Mesenchymal stem cell (in vitro differentiated cells and primary cell): ENCODE results near the gene TREML4.

Source experiments
- DNase-seq: peaks from one replicate; pipeline ENCODE4 v3.0.0-alpha.2; 2013
- H2AFZ ChIP-seq: one replicate; pipeline ENCODE4 v1.6.1; 2013; ENCODE audit warnings: low read depth, mild to moderate bottlenecking, control low read depth, inconsistent platforms, low read length, moderate library complexity
- H2AK5ac ChIP-seq: 2 replicates; pipeline ENCODE4 v1.6.1; 2013; ENCODE audit warnings: low read length, moderate library complexity, mild to moderate bottlenecking, inconsistent platforms; ENCODE audit not compliant: severe bottlenecking
- H2BK120ac ChIP-seq: one replicate; pipeline ENCODE4 v1.6.1; 2013; ENCODE audit warnings: low read depth, mild to moderate bottlenecking, inconsistent platforms, low read length, moderate library complexity
- H2BK12ac ChIP-seq, 2 experiments: one replicate each; pipeline ENCODE4 v1.6.1; 2013; ENCODE audit warnings: inconsistent platforms in 2 of 2, low read length in 2 of 2, mild to moderate bottlenecking in 2 of 2, moderate library complexity in 2 of 2, control low read depth in 1 of 2
- H2BK15ac ChIP-seq: one replicate; pipeline ENCODE4 v1.6.1; 2013; ENCODE audit warnings: mild to moderate bottlenecking, low read depth, inconsistent platforms; ENCODE audit not compliant: poor library complexity, severe bottlenecking
- H2BK5ac ChIP-seq: 2 replicates; pipeline ENCODE4 v1.6.1; 2013; ENCODE audit warnings: low read depth, mild to moderate bottlenecking, low read length, control low read depth, inconsistent platforms; ENCODE audit not compliant: poor library complexity, severe bottlenecking
- H3K14ac ChIP-seq, 2 experiments: one replicate each; pipeline ENCODE4 v1.6.1; 2013; ENCODE audit warnings: inconsistent platforms in 2 of 2, low read length in 2 of 2, control low read depth in 1 of 2, mild to moderate bottlenecking in 1 of 2, moderate library complexity in 1 of 2
- H3K18ac ChIP-seq, 2 experiments: one replicate each; pipeline ENCODE4 v1.6.1; 2013; ENCODE audit warnings: inconsistent platforms in 2 of 2, low read length in 2 of 2, control low read depth in 1 of 2, low read depth in 1 of 2, mild to moderate bottlenecking in 1 of 2
- H3K23ac ChIP-seq, 2 experiments: one replicate each; pipeline ENCODE4 v1.6.1; 2013; ENCODE audit warnings: inconsistent platforms in 2 of 2, low read length in 2 of 2, mild to moderate bottlenecking in 2 of 2, moderate library complexity in 2 of 2, control low read depth in 1 of 2
- H3K27ac ChIP-seq: 2 replicates; pipeline ENCODE4 v1.5.1; 2013; ENCODE audit warnings: mild to moderate bottlenecking, moderate library complexity, low read length, control low read depth, inconsistent platforms; ENCODE audit not compliant: poor library complexity, severe bottlenecking
- H3K27me3 ChIP-seq, 2 experiments: 2 replicates each; pipeline versions ENCODE4 v1.6.1 to v1.7.0; 2013; ENCODE audit warnings: low read length in 2 of 2, mild to moderate bottlenecking in 2 of 2, moderate library complexity in 2 of 2, control low read depth in 1 of 2, inconsistent platforms in 1 of 2; ENCODE audit not compliant: control insufficient read depth in 1 of 2, insufficient read depth in 1 of 2
- H3K36me3 ChIP-seq, 2 experiments: 2 replicates each; pipeline versions ENCODE4 v1.6.1 to v1.7.0; 2013; ENCODE audit warnings: low read length in 2 of 2, control low read depth in 1 of 2, inconsistent platforms in 1 of 2, low read depth in 1 of 2, mild to moderate bottlenecking in 1 of 2; ENCODE audit not compliant: insufficient read depth in 2 of 2, control insufficient read depth in 1 of 2
- H3K4ac ChIP-seq, 2 experiments: one replicate each; pipeline ENCODE4 v1.6.1; 2013; ENCODE audit warnings: inconsistent platforms in 2 of 2, low read length in 2 of 2, mild to moderate bottlenecking in 2 of 2, moderate library complexity in 2 of 2, control low read depth in 1 of 2, low read depth in 1 of 2
- H3K4me1 ChIP-seq: 2 replicates; pipeline ENCODE4 v1.6.1; 2013; ENCODE audit warnings: low read depth, low read length, control low read depth; ENCODE audit not compliant: control insufficient read depth, insufficient read depth
- H3K4me2 ChIP-seq: 2 replicates; pipeline ENCODE4 v1.6.1; 2013; ENCODE audit warnings: low read length, mild to moderate bottlenecking, inconsistent platforms; ENCODE audit not compliant: poor library complexity, severe bottlenecking
- H3K4me3 ChIP-seq, 2 experiments: 2 replicates each; pipeline versions ENCODE4 v1.5.1 to v1.7.0; 2013; ENCODE audit warnings: low read length in 2 of 2, mild to moderate bottlenecking in 2 of 2, control low read depth in 1 of 2, low read depth in 1 of 2; ENCODE audit not compliant: insufficient read depth in 1 of 2
- H3K79me1 ChIP-seq: replicated peaks from 2 replicates; pipeline ENCODE4 v1.6.1; 2013; ENCODE audit warnings: mild to moderate bottlenecking, control low read depth, low read length, inconsistent platforms; ENCODE audit not compliant: poor library complexity, severe bottlenecking
- H3K9ac ChIP-seq: 2 replicates; pipeline ENCODE4 v1.7.0; 2013; ENCODE audit warnings: mild to moderate bottlenecking, low read length, moderate library complexity
- H3K9me3 ChIP-seq: 2 replicates; pipeline ENCODE4 v1.7.0; 2013; ENCODE audit warnings: mild to moderate bottlenecking, low read length; ENCODE audit not compliant: control insufficient read depth
- H4K8ac ChIP-seq: one replicate; pipeline ENCODE4 v1.6.1; 2013; ENCODE audit warnings: inconsistent platforms, mild to moderate bottlenecking, low read length, moderate library complexity
- H4K91ac ChIP-seq: one replicate; pipeline ENCODE4 v1.6.1; 2013; ENCODE audit warnings: mild to moderate bottlenecking, low read length, inconsistent platforms
- WGBS: methylation state at CpG from one replicate; pipeline ENCODE4 v1.1.7; 2013; ENCODE audit warnings: mixed read lengths; 5-methylcytosine and 5-hydroxymethylcytosine counted together

The TREML4 gene

GRCh38 chr6:41277605-41278004 lies 49.5 kb downstream of the TREML4 start:
- Histone ChIP-seq H3K23ac (no peak overlapping the region), H2BK5ac (no peak overlapping the region), H3K27me3 (peaks cover 31 to 34% of the 10 kb centered on the region in 2 experiments), H3K79me1 (no peaks in the 10 kb centered on the region), H3K14ac (no peak overlapping the region), H3K36me3 (no peaks in the 10 kb centered on the region), H3K18ac (no peak overlapping the region), H3K4me3 (no peak overlapping the region), H4K8ac (no peak overlapping the region), H3K27ac (no peak overlapping the region), H4K91ac (no peak overlapping the region), H3K4me2 (no peak overlapping the region), H2BK120ac (no peak overlapping the region), H2BK15ac (no peak overlapping the region), H2BK12ac (no peak overlapping the region), H3K9me3 (no peaks in the 10 kb centered on the region), H3K4me1 (no peaks in the 10 kb centered on the region), H3K9ac (no peak overlapping the region), H2AFZ (no peak overlapping the region), H2AK5ac (no peak overlapping the region), H3K4ac (no peak overlapping the region)
- 69% methylated on average over 2 of the region's 2 CpGs for WGBS
- DNase-seq: no peak

GRCh38 chr6:41278699-41279405 lies 50.7 kb downstream of the TREML4 start:
- Histone ChIP-seq H3K79me1 (no peaks in the 10 kb centered on the region), H3K14ac (no peak overlapping the region), H2AK5ac (no peak overlapping the region), H3K4me1 (no peaks in the 10 kb centered on the region), H3K18ac (no peak overlapping the region), H2BK12ac (no peak overlapping the region), H2BK120ac (no peak overlapping the region), H4K8ac (no peak overlapping the region), H4K91ac (no peak overlapping the region), H3K27ac (no peak overlapping the region), H3K4ac (no peak overlapping the region), H2BK15ac (peak overlapping the region; percentile 38), H3K36me3 (no peaks in the 10 kb centered on the region), H3K4me3 (no peak overlapping the region), H3K9me3 (no peaks in the 10 kb centered on the region), H2AFZ (no peak overlapping the region), H3K27me3 (peaks cover 27 to 28% of the 10 kb centered on the region in 2 experiments), H3K9ac (peak overlapping the region; percentile 38), H3K23ac (no peak overlapping the region), H3K4me2 (no peak overlapping the region), H2BK5ac (no peak overlapping the region)
- WGBS: 20% methylated on average over 9 of the region's 10 CpGs
- DNase-seq: peak; percentile 77

- Histone ChIP-seq H3K18ac (no peak overlapping the region), H3K9ac (no peak overlapping the region), H3K27me3 (peaks cover 11 to 25% of the 10 kb centered on the region in 2 experiments), H2AFZ (no peak overlapping the region), H2BK120ac (no peak overlapping the region), H3K4ac (no peak overlapping the region), H3K14ac (no peak overlapping the region), H3K23ac (no peak overlapping the region), H2BK5ac (no peak overlapping the region), H3K36me3 (no peaks in the 10 kb centered on the region), H2AK5ac (no peak overlapping the region), H2BK12ac (no peak overlapping the region), H2BK15ac (no peak overlapping the region), H3K27ac (no peak overlapping the region), H3K4me3 (no peak overlapping the region), H3K4me2 (no peak overlapping the region), H4K8ac (no peak overlapping the region), H3K4me1 (no peaks in the 10 kb centered on the region), H3K9me3 (no peaks in the 10 kb centered on the region), H4K91ac (no peak overlapping the region), H3K79me1 (no peaks in the 10 kb centered on the region)
- 52% methylated on average over 1 of the region's 1 CpG for WGBS
- no peak for DNase-seq
Observed at GRCh38 chr6:41280381-41281057, 52.4 kb downstream of the TREML4 start.

DNA sequence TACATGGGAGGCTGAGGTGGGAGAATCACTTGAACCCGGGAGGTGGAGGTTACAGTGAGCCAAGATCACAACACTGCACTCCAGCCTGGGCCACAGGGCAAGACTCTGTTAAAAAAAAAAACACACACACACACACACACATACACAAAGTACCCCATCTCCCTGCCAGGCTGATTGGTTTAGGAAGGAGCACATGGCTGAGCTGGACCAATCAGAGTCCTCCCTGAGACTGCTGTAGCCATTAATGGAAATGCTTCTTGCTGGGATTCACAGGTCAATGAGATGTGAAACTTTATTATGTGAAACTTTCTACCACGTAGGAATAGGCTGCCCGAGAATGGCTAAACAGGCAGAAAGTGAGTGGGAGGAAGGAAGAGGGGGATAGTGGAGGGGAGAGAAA lies 55.5 kb downstream of the TREML4 start:
- no peak overlapping the region for H4K8ac ChIP-seq
- H3K4me3 ChIP-seq: no peak overlapping the region

More for the DNA sequence above, 55.5 kb downstream of the TREML4 start:
- WGBS: 87% methylated on average over 3 of the region's 3 CpGs
- no peak overlapping the region for H2BK12ac ChIP-seq
- no peak overlapping the region for H2AK5ac ChIP-seq
- H3K14ac ChIP-seq: no peak overlapping the region
- no peaks in the 10 kb centered on the region for H3K36me3 ChIP-seq
- H3K27ac ChIP-seq: no peak overlapping the region
- H3K79me1 ChIP-seq: no peaks in the 10 kb centered on the region
- H2AFZ ChIP-seq: no peak overlapping the region
- no peak overlapping the region for H3K9ac ChIP-seq
- H4K91ac ChIP-seq: no peak overlapping the region
- no peak overlapping the region for H2BK5ac ChIP-seq
- H2BK120ac ChIP-seq: no peak overlapping the region
- H2BK15ac ChIP-seq: no peak overlapping the region
- H3K9me3 ChIP-seq: no peaks in the 10 kb centered on the region
- DNase-seq: no peak
- H3K27me3 ChIP-seq: peaks cover 0 to 19% of the 10 kb centered on the region in 2 experiments
- no peak overlapping the region for H3K18ac ChIP-seq
- no peak overlapping the region for H3K4me2 ChIP-seq
- H3K4me1 ChIP-seq: no peaks in the 10 kb centered on the region
- H3K4ac ChIP-seq: no peak overlapping the region
- no peak overlapping the region for H3K23ac ChIP-seq
